ENCODE data around the gene PPP1R14C. TPM values are rescaled to one million over a fixed set of nuclear protein-coding genes. Genes with fewer than 3 reads are reported as not detected.

PPP1R14C gene
- polyA plus RNA-seq, 1 donor from 2014 or later, result 14.0 TPM

- TF ChIP-seq POLR2AphosphoS5 (IDR thresholded peaks at IDR 0.05) (no peak), RAD21 (conservative IDR thresholded peaks at IDR 0.05) (no peak)
Measured at GRCh38 chr6:150272264-150272975, 129.6 kb downstream of the PPP1R14C start (continued).

DNA sequence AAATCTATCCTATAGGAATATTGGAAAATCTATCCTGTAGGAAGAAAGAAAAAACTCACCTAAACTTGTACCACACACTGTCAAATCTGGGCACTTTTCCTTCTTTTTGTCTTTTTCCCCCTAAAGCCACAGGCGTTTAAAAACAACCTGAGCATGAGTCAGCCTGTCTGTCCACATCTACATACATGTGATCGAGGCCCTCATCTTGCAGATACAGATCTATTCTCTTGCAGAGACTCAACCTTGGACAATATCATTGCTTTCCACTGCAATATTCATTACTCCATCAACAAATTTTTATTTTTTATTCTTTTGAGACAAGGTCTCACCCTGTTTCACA lies 130.1 kb downstream of the PPP1R14C start:
- Histone ChIP-seq H3K9me2 (ENCODE audit: insufficient read depth, low read length) (no peaks in the 10 kb centered on the region), H3K9me3 (ENCODE audit: low read length) (no peaks in the 10 kb centered on the region), H3K9ac (ENCODE audit: low read length) (no peak overlapping the region), H3K4me2 (ENCODE audit: low read length) (no peak overlapping the region), H3K27me3 (ENCODE audit: insufficient read depth, low read depth, low read length) (no peaks in the 10 kb centered on the region), H3F3A (ENCODE audit: insufficient read depth, low read length, poor library complexity, severe bottlenecking) (no peaks in the 10 kb centered on the region), H2AFZ (ENCODE audit: low read depth, low read length) (no peak overlapping the region), H3K36me3 (ENCODE audit: insufficient read depth, low read length) (no peaks in the 10 kb centered on the region), H3K79me2 (replicated peaks; ENCODE audit: insufficient read depth, low read length) (no peaks in the 10 kb centered on the region), H3K27ac (ENCODE audit: low read length) (no peak overlapping the region), H3K4me3 (ENCODE audit: low read length) (no peak overlapping the region), H4K20me1 (ENCODE audit: insufficient read depth) (no peaks in the 10 kb centered on the region)
- TF ChIP-seq SMC3 (conservative IDR thresholded peaks at IDR 0.05; ENCODE audit: poor library complexity), result no peak
- no peak for TF ChIP-seq EP300 (conservative IDR thresholded peaks at IDR 0.05; ENCODE audit: poor library complexity, severe bottlenecking)
- TF ChIP-seq MXI1 (conservative IDR thresholded peaks at IDR 0.05; ENCODE audit: poor library complexity, severe bottlenecking), result no peak
- no peak for TF ChIP-seq REST (IDR thresholded peaks at IDR 0.05; ENCODE audit: borderline replicate concordance)
- TF ChIP-seq POLR2AphosphoS5 (IDR thresholded peaks at IDR 0.05), result no peak
- no peak for TF ChIP-seq EZH2 (IDR thresholded peaks at IDR 0.05; ENCODE audit: borderline replicate concordance, insufficient read depth, low read length, poor library complexity, severe bottlenecking)
- TF ChIP-seq RAD21 (conservative IDR thresholded peaks at IDR 0.05), result no peak
- no peak for TF ChIP-seq TAF1 (IDR thresholded peaks at IDR 0.05; ENCODE audit: low read depth)
- no peak for TF ChIP-seq CTCF (IDR thresholded peaks at IDR 0.05; ENCODE audit: poor library complexity, severe bottlenecking)

DNA sequence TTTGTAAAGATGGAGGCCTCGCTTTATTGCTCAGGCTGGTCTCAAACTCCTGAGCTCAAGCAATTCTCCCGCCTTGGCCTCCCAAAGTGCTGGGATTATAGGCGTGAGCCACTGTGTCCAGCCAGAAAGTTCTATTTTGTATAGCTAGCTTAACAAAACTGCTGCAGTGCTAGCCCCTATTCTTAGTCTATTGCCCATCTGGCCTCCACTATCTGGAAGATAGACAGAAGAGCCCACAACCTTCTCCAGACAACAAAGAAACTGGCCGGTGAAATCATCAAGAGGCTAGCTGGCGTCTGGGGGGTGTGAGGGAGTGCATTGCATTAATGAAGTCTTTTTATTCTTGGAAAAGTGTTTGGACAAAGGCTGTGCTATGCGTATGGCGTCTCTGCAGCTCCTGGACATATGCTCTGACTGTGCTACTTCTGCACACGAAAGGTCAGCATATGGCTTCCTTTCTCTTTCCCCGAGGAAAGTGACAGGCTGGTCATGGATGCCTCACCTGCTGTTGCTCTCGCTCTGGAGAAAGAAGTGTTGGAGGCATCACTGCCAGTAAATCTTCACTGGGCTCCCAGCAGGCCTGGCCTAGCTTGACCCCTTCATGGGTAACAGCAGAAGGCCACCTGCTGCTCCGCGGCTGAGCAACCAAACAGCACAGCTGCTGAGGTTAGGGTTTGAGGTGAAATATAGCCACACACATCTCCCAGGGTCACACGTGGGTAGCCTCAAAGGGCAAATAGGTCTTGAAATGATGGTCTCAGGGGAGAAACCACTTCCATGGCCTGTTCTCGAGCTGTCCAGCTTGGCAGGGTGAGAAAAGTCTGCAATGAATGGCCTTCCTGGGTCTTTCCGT lies 130.8 kb downstream of the PPP1R14C start:
- H4K20me1 ChIP-seq (ENCODE audit: insufficient read depth), result no peaks in the 10 kb centered on the region
- H3K79me2 ChIP-seq (replicated peaks; ENCODE audit: insufficient read depth, low read length), result no peaks in the 10 kb centered on the region
- H3K27me3 ChIP-seq (ENCODE audit: insufficient read depth, low read depth, low read length), result no peaks in the 10 kb centered on the region
- TF ChIP-seq REST (IDR thresholded peaks at IDR 0.05; ENCODE audit: borderline replicate concordance) (no peak), POLR2AphosphoS5 (IDR thresholded peaks at IDR 0.05) (no peak), TAF1 (IDR thresholded peaks at IDR 0.05; ENCODE audit: low read depth) (no peak)
- H3K9me3 ChIP-seq (ENCODE audit: low read length), result no peaks in the 10 kb centered on the region
- H3K9me2 ChIP-seq (ENCODE audit: insufficient read depth, low read length), result no peaks in the 10 kb centered on the region
- no peak overlapping the region for H3K4me2 ChIP-seq (ENCODE audit: low read length)
- no peak overlapping the region for H3K4me3 ChIP-seq (ENCODE audit: low read length)
- no peak overlapping the region for H3K9ac ChIP-seq (ENCODE audit: low read length)
- no peak overlapping the region for H3K27ac ChIP-seq (ENCODE audit: low read length)
- H3K36me3 ChIP-seq (ENCODE audit: insufficient read depth, low read length), result no peaks in the 10 kb centered on the region
- H2AFZ ChIP-seq (ENCODE audit: low read depth, low read length), result no peak overlapping the region
- H3F3A ChIP-seq (ENCODE audit: insufficient read depth, low read length, poor library complexity, severe bottlenecking), result no peaks in the 10 kb centered on the region

Data from neural cell (in vitro differentiated cells).